GM10248 (cell line): ENCODE results near the gene BRSK2.

ENCODE experiments used
- CTCF ChIA-PET: fragments of 300-600 bp; sonication (Branson Sonifier 250); formaldehyde crosslinking; extraction: SDS; loops from one replicate; lab custom pipeline; 2021; ENCODE audit warnings: antibody characterized with exemption; lab: Yijun Ruan, JAX
- POLR2A ChIA-PET: fragments of 350-650 bp; sonication (Branson Sonifier 250); formaldehyde crosslinking; extraction: SDS; loops from one replicate; lab custom pipeline; 2020; ENCODE audit warnings: antibody characterized with exemption; lab: Yijun Ruan, JAX
- DNase-seq: peaks from one replicate; pipeline ENCODE4 v3.0.0; 2012; ENCODE audit errors: extremely low spot score
- CTCF ChIP-seq: IDR thresholded peaks from 2 replicates; pipeline ENCODE4 v1.5.1; 2012; ENCODE audit warnings: mild to moderate bottlenecking, low read depth; ENCODE audit errors: extremely low read depth, missing control alignments, control extremely low read depth

Gene BRSK2

DNA sequence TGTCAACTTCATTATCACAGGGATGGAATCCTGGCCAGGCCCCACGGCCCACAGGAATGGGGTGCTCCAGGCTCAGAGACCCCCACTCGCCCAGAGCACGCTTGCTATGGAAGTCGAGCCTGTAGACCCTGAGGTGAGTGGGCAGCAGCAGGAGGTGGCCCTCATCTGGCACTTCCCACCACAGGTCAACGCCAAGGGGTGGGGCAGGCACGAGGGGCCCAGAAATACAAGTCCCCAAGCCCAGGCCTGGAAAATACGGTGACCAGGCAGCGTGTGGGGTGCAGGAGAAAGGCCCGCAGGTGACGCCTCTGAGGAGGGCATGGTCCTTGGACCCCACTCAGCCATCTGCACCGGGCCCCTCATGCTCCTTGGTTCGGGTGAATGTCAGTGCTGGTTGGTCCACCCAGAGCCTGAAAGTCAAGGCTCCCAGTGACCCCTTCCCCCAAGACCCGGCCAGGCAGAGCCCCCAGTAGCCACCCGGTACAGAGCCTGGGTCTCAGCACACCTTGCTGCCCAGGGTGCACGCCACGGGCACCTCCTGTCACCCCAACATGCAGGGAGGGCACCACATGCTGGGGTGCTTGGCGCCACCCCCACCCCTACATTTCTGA, 94.4 kb downstream of the BRSK2 start:
- no peak for DNase-seq
- CTCF ChIA-PET = no interaction called here
- POLR2A ChIA-PET = no interaction called here
- no peak for TF ChIP-seq CTCF

- ChIA-PET CTCF (no interaction called here), POLR2A (no interaction called here)
- no peak for DNase-seq
- TF ChIP-seq CTCF = no peak
Observed at GRCh38 chr11:1484695-1485503, 95.2 kb downstream of the BRSK2 start.

DNA sequence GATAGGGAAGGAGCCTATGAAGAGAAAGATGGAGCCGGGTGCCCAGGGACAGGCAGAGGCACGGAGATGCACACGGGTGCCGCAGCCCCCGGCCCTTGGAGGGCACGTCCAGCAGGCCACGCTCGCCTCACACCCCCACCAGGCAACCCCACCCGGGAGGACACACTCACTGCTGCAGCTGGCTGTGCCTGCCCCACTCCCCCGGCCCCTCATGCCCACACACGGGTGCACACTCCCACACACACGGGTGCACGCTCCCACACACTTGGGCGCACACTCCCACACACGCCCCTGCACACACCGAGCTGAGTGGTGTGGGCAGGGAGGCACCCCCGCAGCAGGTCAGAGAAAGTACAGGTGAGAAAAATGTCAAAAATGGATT, 95.8 kb downstream of the BRSK2 start:
- no peak for TF ChIP-seq CTCF
- POLR2A ChIA-PET = no interaction called here
- CTCF ChIA-PET = no interaction called here
- DNase-seq = no peak

- peak; percentile 47 for DNase-seq
- CTCF ChIA-PET = no interaction called here
- no peak for TF ChIP-seq CTCF
- POLR2A ChIA-PET = no interaction called here
Observed at GRCh38 chr11:1486054-1486825, 96.5 kb downstream of the BRSK2 start, which contains the start of gene MOB2. TSS of gene MOB2 (minus strand) at chr11:1486779. CDS start at chr11:1486556, 223 bp downstream.

GRCh38 chr11:1487091-1487850, 97.5 kb downstream of the BRSK2 start:
- DNase-seq = no peak
- POLR2A ChIA-PET = no interaction called here
- CTCF ChIA-PET = no interaction called here
- no peak for TF ChIP-seq CTCF

- ChIA-PET CTCF (no interaction called here), POLR2A (no interaction called here)
- DNase-seq = no peak
- TF ChIP-seq CTCF = no peak
Observed at GRCh38 chr11:1487851-1488574, 98.3 kb downstream of the BRSK2 start.
